Loucy (cell line): Measurements from ENCODE around the gene ARFIP1.
A peak's percentile ranks its signal among the peaks of the same experiment; 100 is the strongest.

Source experiments
- CTCF ChIP-seq: fragments of 200-600 bp; sonication (generic); conservative IDR thresholded peaks from 2 replicates; pipeline ENCODE4 v1.5.1; 2014; ENCODE audit warnings: mild to moderate bottlenecking, antibody characterized with exemption, low read length
- EZH2phosphoT487 ChIP-seq: fragments of 200-600 bp; IDR thresholded peaks from 2 replicates; pipeline ENCODE4 v1.6.1; 2018; ENCODE audit warnings: antibody characterized with exemption, mild to moderate bottlenecking, moderate library complexity, borderline replicate concordance

DNA sequence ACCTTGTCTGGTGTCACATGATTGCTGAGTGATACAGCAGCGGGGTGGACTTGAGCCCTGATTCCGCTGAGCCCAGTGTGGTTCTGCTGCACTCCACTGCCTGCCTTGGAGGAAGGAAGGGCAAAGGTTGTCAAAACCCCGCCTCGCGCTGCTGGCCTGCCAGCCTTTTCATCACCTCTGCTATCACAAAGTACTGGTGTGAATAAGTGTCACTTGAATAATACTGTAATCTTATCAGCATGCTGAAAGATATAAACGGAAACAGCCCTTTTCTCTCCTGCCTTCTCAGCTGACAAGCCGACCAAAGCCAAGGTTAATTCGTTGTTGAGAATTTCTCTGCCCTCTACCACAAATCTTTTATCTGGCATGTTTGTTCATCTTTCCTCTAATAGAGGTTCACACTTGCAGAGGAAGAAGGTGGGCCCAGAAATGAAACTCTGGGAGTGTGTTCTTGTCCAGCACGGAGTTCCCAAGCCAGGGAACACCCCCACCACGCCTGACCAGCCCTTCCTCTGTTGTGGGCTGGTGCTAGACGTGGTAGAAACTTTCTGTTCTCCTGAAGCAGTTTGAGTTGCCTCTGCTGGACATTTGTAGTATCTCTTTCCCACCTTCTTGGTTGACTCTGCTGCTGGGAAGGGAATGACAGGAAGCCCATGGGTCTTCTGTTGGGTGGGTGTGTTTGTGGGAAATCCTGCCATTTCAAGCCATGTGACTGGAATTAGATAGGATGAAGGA lies 177.8 kb downstream of the ARFIP1 start:
- TF ChIP-seq CTCF (0 out of 2 replicates have a peak, but pooled peaks have one; percentile 15), EZH2phosphoT487 (no peak)
